ENCODE data around the gene MX1. TPM values are rescaled to one million over a fixed set of nuclear protein-coding genes. Genes with fewer than 3 reads are reported as not detected.

MX1 gene
- polyA plus RNA-seq, 3 donors = 42.7 to 73.3 (median 60.5) TPM

- H3K27ac Mint-ChIP-seq = no peak overlapping the region
- no peak overlapping the region for H3K4me3 Mint-ChIP-seq
- no peaks in the 10 kb centered on the region for H3K9me3 Mint-ChIP-seq
- no peak for DNase-seq
- H3K4me3 ChIP-seq (replicated peaks in 1 of 3; ENCODE audit: low read depth in 2 of 3, low read length in 3 of 3) = no peak overlapping the region
- no peak overlapping the region for H2AFZ ChIP-seq (ENCODE audit: insufficient read depth, low read depth, low read length, poor library complexity, severe bottlenecking)
- intact Hi-C loops (cut with micrococcal nuclease) = no loop called here
- peaks cover 22 to 27% (median 22%) of the 10 kb centered on the region in 3 donors for H3K27me3 Mint-ChIP-seq (ENCODE audit: low read depth in 3 of 3)
- H3K27ac ChIP-seq (ENCODE audit: low read depth in 1 of 2, low read length in 2 of 2) = no peak overlapping the region
- no peaks in the 10 kb centered on the region for H3K36me3 ChIP-seq (replicated peaks in 1 of 2; ENCODE audit: control insufficient read depth in 1 of 2, insufficient read depth in 2 of 2, low read length in 2 of 2)
- no peaks in the 10 kb centered on the region for H4K20me1 ChIP-seq (ENCODE audit: insufficient read depth, low read length)
- no peak overlapping the region for H3K9ac ChIP-seq (ENCODE audit: insufficient read depth, low read length, poor library complexity, severe bottlenecking)
- no peaks in the 10 kb centered on the region for H3K79me2 ChIP-seq (ENCODE audit: insufficient read depth, low read length)
- peaks cover 2 to 7% of the 10 kb centered on the region in 2 donors for H3K27me3 ChIP-seq (ENCODE audit: control insufficient read depth in 2 of 2, insufficient read depth in 2 of 2, low read length in 2 of 2)
- no peaks in the 10 kb centered on the region for H3K36me3 Mint-ChIP-seq
- no peak overlapping the region for H3K4me2 ChIP-seq (replicated peaks; ENCODE audit: extremely low read depth, low read length, poor library complexity, severe bottlenecking)
- H3K9me3 ChIP-seq (replicated peaks in 1 of 2; ENCODE audit: control insufficient read depth in 1 of 2, insufficient read depth in 1 of 2, low read length in 2 of 2) = no peaks in the 10 kb centered on the region
- WGBS (ENCODE audit: insufficient coverage) = 82% methylated on average over 1 of the region's 2 CpGs
- H3K4me1 Mint-ChIP-seq = no peaks in the 10 kb centered on the region
- no peaks in the 10 kb centered on the region for H3K4me1 ChIP-seq (ENCODE audit: control insufficient read depth in 1 of 2, insufficient read depth in 2 of 2, low read length in 2 of 2)
- no peak for TF ChIP-seq CTCF (IDR thresholded peaks at IDR 0.05)
Observed at GRCh38 chr21:41499920-41500319, 73.9 kb downstream of the MX1 start.

DNA sequence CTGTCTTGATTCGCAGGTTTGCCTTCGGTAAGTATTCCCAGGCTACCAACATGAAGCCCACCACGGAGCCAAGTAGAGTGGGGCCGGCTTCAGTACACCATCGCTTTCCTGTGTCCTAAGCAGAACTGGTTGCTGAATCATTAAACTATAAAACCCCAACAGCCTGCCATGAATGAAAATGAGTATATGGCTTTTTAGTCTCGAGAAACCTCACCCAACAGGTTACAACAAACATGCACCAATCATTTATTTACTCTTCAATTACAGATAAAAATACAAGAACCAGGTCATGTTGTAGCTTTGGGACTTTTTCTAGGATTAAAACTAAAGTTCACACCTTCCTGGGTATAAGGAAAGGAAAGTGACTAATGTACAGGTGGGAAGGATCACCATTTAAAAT is 74.3 kb downstream of the MX1 start:
- Histone ChIP-seq H3K4me3 (replicated peaks in 1 of 3; ENCODE audit: low read depth in 2 of 3, low read length in 3 of 3) (no peak overlapping the region), H4K20me1 (ENCODE audit: insufficient read depth, low read length) (no peaks in the 10 kb centered on the region), H3K79me2 (ENCODE audit: insufficient read depth, low read length) (no peaks in the 10 kb centered on the region), H3K4me1 (ENCODE audit: control insufficient read depth in 1 of 2, insufficient read depth in 2 of 2, low read length in 2 of 2) (no peaks in the 10 kb centered on the region), H3K9me3 (replicated peaks in 1 of 2; ENCODE audit: control insufficient read depth in 1 of 2, insufficient read depth in 1 of 2, low read length in 2 of 2) (no peaks in the 10 kb centered on the region), H3K36me3 (replicated peaks in 1 of 2; ENCODE audit: control insufficient read depth in 1 of 2, insufficient read depth in 2 of 2, low read length in 2 of 2) (no peaks in the 10 kb centered on the region), H2AFZ (ENCODE audit: insufficient read depth, low read depth, low read length, poor library complexity, severe bottlenecking) (no peak overlapping the region), H3K4me2 (replicated peaks; ENCODE audit: extremely low read depth, low read length, poor library complexity, severe bottlenecking) (no peak overlapping the region), H3K27ac (ENCODE audit: low read depth in 1 of 2, low read length in 2 of 2) (no peak overlapping the region), H3K27me3 (ENCODE audit: control insufficient read depth in 2 of 2, insufficient read depth in 2 of 2, low read length in 2 of 2) (peaks cover 2 to 11% of the 10 kb centered on the region in 2 donors), H3K9ac (ENCODE audit: insufficient read depth, low read length, poor library complexity, severe bottlenecking) (no peak overlapping the region)
- intact Hi-C loops (cut with micrococcal nuclease) = no loop called here
- Mint-ChIP-seq H3K9me3 (no peaks in the 10 kb centered on the region), H3K4me1 (no peaks in the 10 kb centered on the region), H3K27me3 (ENCODE audit: low read depth in 3 of 3) (peaks cover 23 to 25% (median 24%) of the 10 kb centered on the region in 3 donors), H3K27ac (no peak overlapping the region), H3K36me3 (no peaks in the 10 kb centered on the region), H3K4me3 (no peak overlapping the region)
- no peak for TF ChIP-seq CTCF (IDR thresholded peaks at IDR 0.05)
- DNase-seq = no peak
- WGBS (ENCODE audit: insufficient coverage) = no CpG with 5 or more reads among the region's 6 CpGs
